Suprapubic skin (tissue), 4 donors: ENCODE measurements around the gene CDK5RAP2. TPM values are rescaled to one million over a fixed set of nuclear protein-coding genes. Genes with fewer than 3 reads are reported as not detected.

Experiments
- DNase-seq, 2 donors: peaks; one replicate each; pipeline ENCODE4 v3.0.0-alpha.2; 2019; ENCODE audit warnings: low spot score in 2 of 2
- H3K27ac ChIP-seq: fragments of 200-600 bp; sonication (generic); one replicate; pipeline ENCODE4 v1.5.1; 2019
- H3K27me3 ChIP-seq: fragments of 200-600 bp; sonication (generic); one replicate; pipeline ENCODE4 v1.5.1; 2019
- H3K36me3 ChIP-seq: fragments of 200-600 bp; sonication (generic); one replicate; pipeline ENCODE4 v1.5.1; 2019
- H3K4me1 ChIP-seq: fragments of 200-600 bp; sonication (generic); one replicate; pipeline ENCODE4 v1.5.1; 2019
- H3K4me3 ChIP-seq: fragments of 200-600 bp; sonication (generic); one replicate; pipeline ENCODE4 v1.5.1; 2019; ENCODE audit warnings: mild to moderate bottlenecking
- H3K9me3 ChIP-seq: fragments of 200-600 bp; sonication (generic); one replicate; pipeline ENCODE4 v1.5.1; 2019
- CTCF ChIP-seq, 2 donors: fragments of 200-600 bp in 1 of 2; fragments of 450-650 bp in 1 of 2; sonication (generic) in 1 of 2; IDR thresholded peaks; one replicate each; pipeline ENCODE4 v1.5.1; 2016 to 2019; ENCODE audit warnings: antibody characterized with exemption in 2 of 2, mild to moderate bottlenecking in 1 of 2, moderate library complexity in 1 of 2
- EP300 ChIP-seq: sonication (generic); formaldehyde crosslinking; IDR thresholded peaks from one replicate; pipeline ENCODE4 v1.6.1; 2017; ENCODE audit warnings: antibody characterized with exemption
- POLR2A ChIP-seq, 2 donors: fragments of 450-650 bp; IDR thresholded peaks; one replicate each; pipeline ENCODE4 v1.6.1; 2017; ENCODE audit warnings: antibody characterized with exemption in 2 of 2, mild to moderate bottlenecking in 2 of 2, moderate library complexity in 2 of 2
- POLR2AphosphoS5 ChIP-seq, 3 donors: sonication (generic); formaldehyde crosslinking; IDR thresholded peaks; one replicate each; pipeline ENCODE4 v1.6.1; 2017; ENCODE audit warnings: antibody characterized with exemption in 3 of 3
- WGBS: methylation state at CpG from one replicate; pipeline ENCODE4 v1.1.5; 2018; 5-methylcytosine and 5-hydroxymethylcytosine counted together
- total RNA-seq, 4 donors: library from RNA; depleted of rRNA; stranded (reverse); fragments of >200 nt; gene quantifications; one replicate each; pipeline ENCODE4 v1.1.0, GENCODE V29; 2016

Gene CDK5RAP2
- total RNA-seq, 4 donors from 2014 or later, result 60.1 to 105 (median 64.3) TPM

- WGBS, result 62% methylated on average over 5 of the region's 5 CpGs
- no peak for DNase-seq
- Histone ChIP-seq H3K27me3 (no peaks in the 10 kb centered on the region), H3K9me3 (no peaks in the 10 kb centered on the region), H3K4me1 (peaks cover 10% of the 10 kb centered on the region), H3K27ac (peak overlapping the region; percentile 7), H3K4me3 (no peak overlapping the region), H3K36me3 (peaks cover 8% of the 10 kb centered on the region)
- TF ChIP-seq POLR2AphosphoS5 (IDR thresholded peaks at IDR 0.05) (no peak), EP300 (no peak), POLR2A (IDR thresholded peaks at IDR 0.05) (no peak), CTCF (IDR thresholded peaks at IDR 0.05) (no peak)
These were observed 88.9 kb downstream of the CDK5RAP2 start for GRCh38 chr9:120490888-120491595.

GRCh38 chr9:120486835-120487234 is 93.1 kb downstream of the CDK5RAP2 start:
- Histone ChIP-seq H3K9me3 (no peaks in the 10 kb centered on the region), H3K4me1 (peaks cover 28% of the 10 kb centered on the region), H3K27me3 (no peaks in the 10 kb centered on the region), H3K36me3 (peaks cover 14% of the 10 kb centered on the region), H3K4me3 (no peak overlapping the region), H3K27ac (no peak overlapping the region)
- no peak for TF ChIP-seq POLR2A (IDR thresholded peaks at IDR 0.05)
- no peak for TF ChIP-seq EP300
- TF ChIP-seq CTCF (IDR thresholded peaks at IDR 0.05), result no peak
- TF ChIP-seq POLR2AphosphoS5 (IDR thresholded peaks at IDR 0.05), result no peak
- WGBS, result 84% methylated on average over 6 of the region's 6 CpGs
- DNase-seq, result no peak

- Histone ChIP-seq H3K9me3 (no peaks in the 10 kb centered on the region), H3K36me3 (peaks cover 14% of the 10 kb centered on the region), H3K27ac (peak overlapping the region; percentile 9), H3K4me3 (no peak overlapping the region), H3K27me3 (no peaks in the 10 kb centered on the region), H3K4me1 (peaks cover 25% of the 10 kb centered on the region)
- no peak for TF ChIP-seq POLR2AphosphoS5 (IDR thresholded peaks at IDR 0.05)
- TF ChIP-seq EP300, result no peak
- no peak for TF ChIP-seq CTCF (IDR thresholded peaks at IDR 0.05)
- no peak for TF ChIP-seq POLR2A (IDR thresholded peaks at IDR 0.05)
- WGBS, result 56% methylated on average over 4 of the region's 4 CpGs
- no peak for DNase-seq
These were observed 93.6 kb downstream of the CDK5RAP2 start for GRCh38 chr9:120486347-120486746.

- WGBS, result 78% methylated on average over 3 of the region's 3 CpGs
- TF ChIP-seq EP300, result no peak
- TF ChIP-seq POLR2AphosphoS5 (IDR thresholded peaks at IDR 0.05), result no peak
- TF ChIP-seq CTCF (IDR thresholded peaks at IDR 0.05), result no peak
- no peak for TF ChIP-seq POLR2A (IDR thresholded peaks at IDR 0.05)
- no peak for DNase-seq
- Histone ChIP-seq H3K4me1 (peaks cover 28% of the 10 kb centered on the region), H3K9me3 (no peaks in the 10 kb centered on the region), H3K27ac (peak overlapping the region; percentile 9), H3K36me3 (peaks cover 14% of the 10 kb centered on the region), H3K27me3 (no peaks in the 10 kb centered on the region), H3K4me3 (no peak overlapping the region)
These were observed 94.2 kb downstream of the CDK5RAP2 start for GRCh38 chr9:120485788-120486187.

- Histone ChIP-seq H3K9me3 (no peaks in the 10 kb centered on the region), H3K36me3 (peaks cover 9% of the 10 kb centered on the region), H3K27ac (no peak overlapping the region), H3K4me3 (no peak overlapping the region), H3K27me3 (no peaks in the 10 kb centered on the region), H3K4me1 (peaks cover 28% of the 10 kb centered on the region)
- WGBS, result 87% methylated on average over 5 of the region's 5 CpGs
- no peak for TF ChIP-seq CTCF (IDR thresholded peaks at IDR 0.05)
- TF ChIP-seq POLR2A (IDR thresholded peaks at IDR 0.05), result no peak
- no peak for TF ChIP-seq EP300
- TF ChIP-seq POLR2AphosphoS5 (IDR thresholded peaks at IDR 0.05), result no peak
- no peak for DNase-seq
These were observed 95.8 kb downstream of the CDK5RAP2 start for GRCh38 chr9:120484162-120484561.
